AG08395 (cell line): ENCODE measurements around the gene MT1G.
A peak's percentile ranks its signal among the peaks of the same experiment; 100 is the strongest.
"Not testable (repeated sequence)": the region's sequence is repeated elsewhere in the genome, so short reads cannot be mapped to it uniquely, and the experiment has no call there.

Experiments used
- DNase-seq: peaks from one replicate; pipeline ENCODE4 v3.0.0; 2012; ENCODE audit warnings: mixed read lengths, low spot score

Gene MT1G

GRCh38 chr16:56637814-56638750 is 29.8 kb downstream of the MT1G start, which contains the start of gene MT1A:
Gene MT1A (plus strand): TSS chr16:56638666. CDS start chr16:56638739, 73 bp downstream.
- DNase-seq: peak; percentile 79

GRCh38 chr16:56636616-56637413 is 31.1 kb downstream of the MT1G start:
- no peak for DNase-seq

- DNase-seq: no peak
These were observed 32.4 kb downstream of the MT1G start for GRCh38 chr16:56635441-56635967.

GRCh38 chr16:56634715-56635440 is 33.0 kb downstream of the MT1G start:
- no peak for DNase-seq

GRCh38 chr16:56633535-56633934 is 34.3 kb downstream of the MT1G start:
- DNase-seq: no peak

- no peak for DNase-seq
These were observed 35.0 kb downstream of the MT1G start for GRCh38 chr16:56632848-56633365.

GRCh38 chr16:56632156-56632847 is 35.6 kb downstream of the MT1G start, which contains the start of gene MT1M:
Gene MT1M (plus strand): TSS chr16:56632659. CDS start chr16:56632732, 73 bp downstream.
- peak; percentile 31 for DNase-seq

- no peak for DNase-seq
These were observed 36.1 kb downstream of the MT1G start for GRCh38 chr16:56631832-56632155.

- no peak for DNase-seq
These were observed 36.7 kb downstream of the MT1G start for GRCh38 chr16:56631197-56631596.

GRCh38 chr16:56630134-56630533 is 37.7 kb downstream of the MT1G start:
- DNase-seq: no peak

GRCh38 chr16:56629531-56629930 is 38.3 kb downstream of the MT1G start:
- DNase-seq: no peak

GRCh38 chr16:56628486-56629350 is 39.1 kb downstream of the MT1G start:
- DNase-seq: no peak

GRCh38 chr16:56626685-56627084 is 41.2 kb downstream of the MT1G start:
- no peak for DNase-seq

- peak; percentile 70 for DNase-seq
These were observed 41.8 kb downstream of the MT1G start for GRCh38 chr16:56625943-56626654.

GRCh38 chr16:56625140-56625942 is 42.5 kb downstream of the MT1G start, which contains the start of gene MT1E:
Gene MT1E (plus strand): TSS chr16:56625781. CDS start chr16:56625852, 71 bp downstream.
- DNase-seq: peak; percentile 87

GRCh38 chr16:56623637-56624036 is 44.2 kb downstream of the MT1G start:
- DNase-seq: no peak

- not testable (repeated sequence) for DNase-seq
These were observed 44.7 kb downstream of the MT1G start for GRCh38 chr16:56623184-56623583.
